Measurements from ENCODE around the gene KLHL3.

- TF ChIP-seq POLR2A (IDR thresholded peaks at IDR 0.05): no peak
- TF ChIP-seq, protein P1, sequence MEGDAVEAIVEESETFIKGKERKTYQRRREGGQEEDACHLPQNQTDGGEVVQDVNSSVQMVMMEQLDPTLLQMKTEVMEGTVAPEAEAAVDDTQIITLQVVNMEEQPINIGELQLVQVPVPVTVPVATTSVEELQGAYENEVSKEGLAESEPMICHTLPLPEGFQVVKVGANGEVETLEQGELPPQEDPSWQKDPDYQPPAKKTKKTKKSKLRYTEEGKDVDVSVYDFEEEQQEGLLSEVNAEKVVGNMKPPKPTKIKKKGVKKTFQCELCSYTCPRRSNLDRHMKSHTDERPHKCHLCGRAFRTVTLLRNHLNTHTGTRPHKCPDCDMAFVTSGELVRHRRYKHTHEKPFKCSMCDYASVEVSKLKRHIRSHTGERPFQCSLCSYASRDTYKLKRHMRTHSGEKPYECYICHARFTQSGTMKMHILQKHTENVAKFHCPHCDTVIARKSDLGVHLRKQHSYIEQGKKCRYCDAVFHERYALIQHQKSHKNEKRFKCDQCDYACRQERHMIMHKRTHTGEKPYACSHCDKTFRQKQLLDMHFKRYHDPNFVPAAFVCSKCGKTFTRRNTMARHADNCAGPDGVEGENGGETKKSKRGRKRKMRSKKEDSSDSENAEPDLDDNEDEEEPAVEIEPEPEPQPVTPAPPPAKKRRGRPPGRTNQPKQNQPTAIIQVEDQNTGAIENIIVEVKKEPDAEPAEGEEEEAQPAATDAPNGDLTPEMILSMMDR (IDR thresholded peaks at IDR 0.05): no peak
- no peak for TF ChIP-seq EP300 (IDR thresholded peaks at IDR 0.05)
These were observed 17.9 kb upstream of the KLHL3 start for GRCh38 chr5:137753691-137754187.

Data from suprapubic skin (tissue), 3 donors.